Endothelial cell of umbilical vein (primary cell): ENCODE results near the gene ADD1.

Experiments
- CTCF ChIP-seq, 2 donors: IDR thresholded peaks; 1 replicate in 1 of 2; 2 replicates in 1 of 2; pipeline ENCODE4 v1.5.1; 2011; ENCODE audit warnings: low read length in 2 of 2, mild to moderate bottlenecking in 2 of 2, moderate library complexity in 2 of 2, control low read depth in 1 of 2, inconsistent platforms in 1 of 2, low read depth in 1 of 2; ENCODE audit not compliant: insufficient read depth in 1 of 2; ENCODE audit errors: extremely low read depth in 1 of 2
- EZH2 ChIP-seq: IDR thresholded peaks from 2 replicates; pipeline ENCODE4 v1.6.1; 2012; ENCODE audit warnings: borderline replicate concordance, low read depth, mild to moderate bottlenecking, moderate library complexity, low read length, inconsistent platforms; ENCODE audit not compliant: severe bottlenecking
- MAX ChIP-seq: IDR thresholded peaks from 2 replicates; pipeline ENCODE4 v1.6.1; 2011; ENCODE audit not compliant: insufficient read depth, insufficient read length
- MYC ChIP-seq: IDR thresholded peaks from one replicate; pipeline ENCODE4 v1.6.1; 2011; ENCODE audit warnings: mild to moderate bottlenecking, low read depth, low read length
- POLR2A ChIP-seq: IDR thresholded peaks from 2 replicates; pipeline ENCODE4 v1.6.1; 2012; ENCODE audit warnings: low read depth, mild to moderate bottlenecking, control low read depth, low read length
- POLR2AphosphoS5 ChIP-seq: IDR thresholded peaks from 2 replicates; pipeline ENCODE4 v1.6.1; 2012; ENCODE audit warnings: low read depth, mild to moderate bottlenecking, control low read depth, low read length, moderate library complexity; ENCODE audit not compliant: insufficient read depth

- TF ChIP-seq CTCF (IDR thresholded peaks at IDR 0.05; ENCODE audit: extremely low read depth in 1 of 2, insufficient read depth in 1 of 2, low read depth in 1 of 2, low read length in 2 of 2): no peak
- TF ChIP-seq POLR2AphosphoS5: no peak
- TF ChIP-seq EZH2: no peak
- TF ChIP-seq POLR2A: no peak
- no peak for TF ChIP-seq MAX
- no peak for TF ChIP-seq MYC
These were observed 120.4 kb downstream of the ADD1 start for GRCh38 chr4:2963966-2964471.
